Panc1 (cell line): ENCODE results near the gene MBD4. TPM values are rescaled to one million over a fixed set of nuclear protein-coding genes. Genes with fewer than 3 reads are reported as not detected.

ENCODE experiments used
- ATAC-seq: fragments of 200-7000 bp; cut with Tn5 transposase; 2 replicates; pipeline ENCODE4 v1.9.1; 2020; ENCODE audit warnings: mild to moderate bottlenecking, moderate library complexity
- BruUV-seq: library from RNA; stranded (reverse); fragments of 400-500 nt; replicated peaks from 2 replicates; lab custom pipeline; 2021; lab: Mats Ljungman, UMichigan
- CTCF ChIA-PET: fragments of 300-600 bp; sonication (Branson Sonifier 250); formaldehyde crosslinking; loops from one replicate; lab custom pipeline; 2022; ENCODE audit warnings: antibody characterized with exemption; lab: Charles Lee
- POLR2A ChIA-PET: fragments of 300-600 bp; sonication (Branson Sonifier 250); formaldehyde crosslinking; loops from one replicate; lab custom pipeline; 2022; ENCODE audit warnings: antibody characterized with exemption; lab: Charles Lee
- DNase-seq: peaks from one replicate; pipeline ENCODE4 v3.0.0-alpha.2; 2010; ENCODE audit warnings: low read depth, low spot score
- H3K27ac ChIP-seq: 2 replicates; pipeline ENCODE4 v1.5.1; 2011; ENCODE audit warnings: mild to moderate bottlenecking, low read length, inconsistent platforms
- H3K27me3 ChIP-seq: fragments of 200-500 bp; sonication (Bioruptor generic); 2 replicates; pipeline ENCODE4 v1.6.0; 2014; ENCODE audit warnings: low read length, inconsistent platforms; ENCODE audit not compliant: control insufficient read depth, insufficient read depth
- H3K36me3 ChIP-seq: fragments of 200-500 bp; sonication (Bioruptor generic); 2 replicates; pipeline ENCODE4 v1.5.1; 2014; ENCODE audit warnings: inconsistent platforms, mild to moderate bottlenecking, low read length, moderate library complexity; ENCODE audit not compliant: control insufficient read depth, insufficient read depth
- H3K4me1 ChIP-seq: 2 replicates; pipeline ENCODE4 v1.5.1; 2011; ENCODE audit warnings: inconsistent platforms, mild to moderate bottlenecking, low read length, moderate library complexity; ENCODE audit not compliant: control insufficient read depth, insufficient read depth
- H3K4me3 ChIP-seq, 2 experiments: 2 replicates each; pipeline ENCODE4 v1.5.1; 2011 to 2012; ENCODE audit warnings: low read depth in 2 of 2, low read length in 2 of 2, mild to moderate bottlenecking in 2 of 2, inconsistent platforms in 1 of 2, moderate library complexity in 1 of 2
- H3K9me3 ChIP-seq: fragments of 200-500 bp; sonication (Bioruptor generic); 2 replicates; pipeline ENCODE4 v1.5.1; 2014; ENCODE audit warnings: low read depth, mild to moderate bottlenecking, inconsistent platforms, low read length, moderate library complexity; ENCODE audit not compliant: control insufficient read depth, insufficient read depth
- CTCF ChIP-seq: fragments of 450-650 bp; IDR thresholded peaks from 2 replicates; pipeline ENCODE4 v1.5.1; 2017; ENCODE audit warnings: mild to moderate bottlenecking
- POLR2AphosphoS5 ChIP-seq: IDR thresholded peaks from 2 replicates; pipeline ENCODE4 v1.6.1; 2012; ENCODE audit warnings: mild to moderate bottlenecking, low read depth, low read length, moderate library complexity
- REST ChIP-seq, 2 experiments: IDR thresholded peaks; 2 replicates each; pipeline ENCODE4 v1.6.1; 2011 to 2012; ENCODE audit warnings: low read depth in 2 of 2, control low read depth in 1 of 2, low read length in 1 of 2, mild to moderate bottlenecking in 1 of 2, moderate library complexity in 1 of 2; ENCODE audit not compliant: insufficient read depth in 1 of 2
- SIN3A ChIP-seq: IDR thresholded peaks from 2 replicates; pipeline ENCODE4 v1.6.1; 2012; ENCODE audit warnings: low read depth, mild to moderate bottlenecking, low read length, moderate library complexity, borderline replicate concordance; ENCODE audit not compliant: insufficient read depth
- TCF7L2 ChIP-seq: IDR thresholded peaks from 2 replicates; pipeline ENCODE4 v1.6.1; 2011; ENCODE audit warnings: mild to moderate bottlenecking, low read depth, low read length, inconsistent platforms
- in situ Hi-C: cut with HindIII; loops from 2 replicates; pipeline ENCODE4 v1.10.0; 2016; ENCODE audit warnings: low sequenced_read_pairs, low pct_unique_long_range_greater_than_20kb
- intact Hi-C: fragments of 100-400 bp; cut with micrococcal nuclease; formaldehyde crosslinking; loops from one replicate; pipeline ENCODE4 v1.10.0; 2022; ENCODE audit not compliant: unreplicated experiment
- total RNA-seq: library from RNA; stranded (reverse); gene quantifications from one replicate; pipeline ENCODE4 v1.2.1, GENCODE V29; 2021; ENCODE audit not compliant: unreplicated experiment

MBD4 gene
- total RNA-seq, 1 experiment from 2014 or later: 44.7 TPM

- in situ Hi-C loops (no loop called here), intact Hi-C loops (no loop called here)
- Histone ChIP-seq H3K27ac (no peak overlapping the region), H3K36me3 (no peaks in the 10 kb centered on the region), H3K4me1 (peaks cover 3% of the 10 kb centered on the region; the same call in 1 of the 2 replicates), H3K9me3 (0 out of 2 replicates have a peak, but pooled peaks cover 3% of the 10 kb centered on the region), H3K27me3 (no peaks in the 10 kb centered on the region), H3K4me3 (no peak overlapping the region)
- ChIA-PET POLR2A (interaction anchor here (1.0 kb wide), 1 partner anchor 46 kb away, joined by 3 read pairs; no protein-coding TSS in a partner anchor), CTCF (interaction anchor here (0.6 to 1.3 kb wide), 24 partner anchors 8 to 1758 kb away, joined by 3 to 10 read pairs (median 4); partner anchors contain the start of genes IFT122, MBD4 and RAB43)
- DNase-seq (peak; percentile 42), ATAC-seq (peak; percentile 96)
- TF ChIP-seq REST (IDR thresholded peaks at IDR 0.05; ENCODE audit: insufficient read depth in 1 of 2, low read depth in 2 of 2, low read length in 1 of 2) (no peak), TCF7L2 (no peak), CTCF (peak; percentile 97), SIN3A (no peak), POLR2AphosphoS5 (peak; percentile 32; the same call in 1 of the 2 replicates)
- BruUV-seq: no TSS peak
Observed at GRCh38 chr3:129383292-129383860, 56.4 kb downstream of the MBD4 start.

GRCh38 chr3:129382366-129382765 is 57.4 kb downstream of the MBD4 start:
- Histone ChIP-seq H3K27ac (no peak overlapping the region), H3K27me3 (no peaks in the 10 kb centered on the region), H3K9me3 (peaks cover 9% of the 10 kb centered on the region; the same call in 1 of the 2 replicates), H3K4me1 (peaks cover 3% of the 10 kb centered on the region; the same call in 1 of the 2 replicates), H3K36me3 (no peaks in the 10 kb centered on the region), H3K4me3 (no peak overlapping the region)
- TF ChIP-seq TCF7L2: no peak
- no peak for TF ChIP-seq POLR2AphosphoS5
- TF ChIP-seq REST (IDR thresholded peaks at IDR 0.05; ENCODE audit: insufficient read depth in 1 of 2, low read depth in 2 of 2, low read length in 1 of 2): no peak
- no peak for TF ChIP-seq SIN3A
- TF ChIP-seq CTCF: no peak
- intact Hi-C loops: no loop called here
- ATAC-seq: no peak
- no peak for DNase-seq
- POLR2A ChIA-PET: no interaction called here
- in situ Hi-C loops: no loop called here
- no TSS peak for BruUV-seq
- CTCF ChIA-PET: no interaction called here
